Measurements from ENCODE around the gene HPCAL1. TPM values are rescaled to one million over a fixed set of nuclear protein-coding genes. Genes with fewer than 3 reads are reported as not detected.

Gene HPCAL1
- total and polyA plus RNA-seq, 2 experiments from 2014 or later, result 8.3 to 25.4 TPM

- no peak overlapping the region for H3K4me3 Mint-ChIP-seq
- H3K27ac Mint-ChIP-seq, result no peak overlapping the region
- Histone ChIP-seq H3F3A (replicated peaks; ENCODE audit: low read depth) (no peaks in the 10 kb centered on the region), H3K27me3 (ENCODE audit: insufficient read depth) (no peaks in the 10 kb centered on the region), H3K4me3 (no peak overlapping the region), H3K79me2 (replicated peaks; ENCODE audit: insufficient read depth) (peaks cover 12% of the 10 kb centered on the region), H3K9me2 (ENCODE audit: insufficient read depth) (no peaks in the 10 kb centered on the region), H3K4me1 (ENCODE audit: insufficient read depth) (no peaks in the 10 kb centered on the region), H4K20me1 (replicated peaks; ENCODE audit: insufficient read depth) (0 out of 2 replicates have a peak, but pooled peaks cover 8% of the 10 kb centered on the region), H3K4me2 (no peak overlapping the region), H3K27ac (ENCODE audit: low read depth) (no peak overlapping the region), H2AFZ (no peak overlapping the region), H3K36me3 (ENCODE audit: insufficient read depth) (peaks cover 16% of the 10 kb centered on the region; the same call in 1 of the 2 replicates)
- peaks cover 5% of the 10 kb centered on the region for H3K27me3 Mint-ChIP-seq (ENCODE audit: insufficient read depth, low read depth, poor library complexity)
- ATAC-seq, result no peak
- no peaks in the 10 kb centered on the region for H3K4me1 Mint-ChIP-seq
- H3K9me3 Mint-ChIP-seq, result no peaks in the 10 kb centered on the region
- TF ChIP-seq ZNF462 (CRISPR knock-in tag; IDR thresholded peaks at IDR 0.05), result no peak
- no peak for TF ChIP-seq CTCF (conservative IDR thresholded peaks at IDR 0.05; ENCODE audit: low read depth in 2 of 2)
- TF ChIP-seq ZNF331 (CRISPR knock-in tag; IDR thresholded peaks at IDR 0.05; ENCODE audit: low read depth), result no peak
- no peak for TF ChIP-seq STAT1 (IDR thresholded peaks at IDR 0.05; ENCODE audit: unreplicated experiment)
- no peak for TF ChIP-seq ZNF114 (CRISPR knock-in tag; IDR thresholded peaks at IDR 0.05)
- TF ChIP-seq POLR2AphosphoS5 (IDR thresholded peaks at IDR 0.05; ENCODE audit: low read depth), result no peak
- TF ChIP-seq, protein P1, sequence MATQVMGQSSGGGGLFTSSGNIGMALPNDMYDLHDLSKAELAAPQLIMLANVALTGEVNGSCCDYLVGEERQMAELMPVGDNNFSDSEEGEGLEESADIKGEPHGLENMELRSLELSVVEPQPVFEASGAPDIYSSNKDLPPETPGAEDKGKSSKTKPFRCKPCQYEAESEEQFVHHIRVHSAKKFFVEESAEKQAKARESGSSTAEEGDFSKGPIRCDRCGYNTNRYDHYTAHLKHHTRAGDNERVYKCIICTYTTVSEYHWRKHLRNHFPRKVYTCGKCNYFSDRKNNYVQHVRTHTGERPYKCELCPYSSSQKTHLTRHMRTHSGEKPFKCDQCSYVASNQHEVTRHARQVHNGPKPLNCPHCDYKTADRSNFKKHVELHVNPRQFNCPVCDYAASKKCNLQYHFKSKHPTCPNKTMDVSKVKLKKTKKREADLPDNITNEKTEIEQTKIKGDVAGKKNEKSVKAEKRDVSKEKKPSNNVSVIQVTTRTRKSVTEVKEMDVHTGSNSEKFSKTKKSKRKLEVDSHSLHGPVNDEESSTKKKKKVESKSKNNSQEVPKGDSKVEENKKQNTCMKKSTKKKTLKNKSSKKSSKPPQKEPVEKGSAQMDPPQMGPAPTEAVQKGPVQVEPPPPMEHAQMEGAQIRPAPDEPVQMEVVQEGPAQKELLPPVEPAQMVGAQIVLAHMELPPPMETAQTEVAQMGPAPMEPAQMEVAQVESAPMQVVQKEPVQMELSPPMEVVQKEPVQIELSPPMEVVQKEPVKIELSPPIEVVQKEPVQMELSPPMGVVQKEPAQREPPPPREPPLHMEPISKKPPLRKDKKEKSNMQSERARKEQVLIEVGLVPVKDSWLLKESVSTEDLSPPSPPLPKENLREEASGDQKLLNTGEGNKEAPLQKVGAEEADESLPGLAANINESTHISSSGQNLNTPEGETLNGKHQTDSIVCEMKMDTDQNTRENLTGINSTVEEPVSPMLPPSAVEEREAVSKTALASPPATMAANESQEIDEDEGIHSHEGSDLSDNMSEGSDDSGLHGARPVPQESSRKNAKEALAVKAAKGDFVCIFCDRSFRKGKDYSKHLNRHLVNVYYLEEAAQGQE (IDR thresholded peaks at IDR 0.05; ENCODE audit: unreplicated experiment), result no peak
- no peak for TF ChIP-seq EZH2phosphoT487 (IDR thresholded peaks at IDR 0.05; ENCODE audit: unreplicated experiment)
- no peak for TF ChIP-seq EZH2 (IDR thresholded peaks at IDR 0.05; ENCODE audit: low read depth, unreplicated experiment)
- no peak for TF ChIP-seq JUNB (IDR thresholded peaks at IDR 0.05; ENCODE audit: unreplicated experiment)
- TF ChIP-seq, protein P2, sequence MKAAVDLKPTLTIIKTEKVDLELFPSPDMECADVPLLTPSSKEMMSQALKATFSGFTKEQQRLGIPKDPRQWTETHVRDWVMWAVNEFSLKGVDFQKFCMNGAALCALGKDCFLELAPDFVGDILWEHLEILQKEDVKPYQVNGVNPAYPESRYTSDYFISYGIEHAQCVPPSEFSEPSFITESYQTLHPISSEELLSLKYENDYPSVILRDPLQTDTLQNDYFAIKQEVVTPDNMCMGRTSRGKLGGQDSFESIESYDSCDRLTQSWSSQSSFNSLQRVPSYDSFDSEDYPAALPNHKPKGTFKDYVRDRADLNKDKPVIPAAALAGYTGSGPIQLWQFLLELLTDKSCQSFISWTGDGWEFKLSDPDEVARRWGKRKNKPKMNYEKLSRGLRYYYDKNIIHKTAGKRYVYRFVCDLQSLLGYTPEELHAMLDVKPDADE (IDR thresholded peaks at IDR 0.05), result no peak
- TF ChIP-seq CREB1 (CRISPR knock-in tag; IDR thresholded peaks at IDR 0.05; ENCODE audit: low read depth), result no peak
- no peak for TF ChIP-seq NANOG (IDR thresholded peaks at IDR 0.05; ENCODE audit: borderline replicate concordance)
- peaks cover 63% of the 10 kb centered on the region for H3K36me3 Mint-ChIP-seq (ENCODE audit: low read depth)
- no peak for DNase-seq (ENCODE audit: low spot score)
Measured at GRCh38 chr2:10440736-10441135, 138.0 kb downstream of the HPCAL1 start.

Data from GM23338 (cell line).